GM12891 (cell line): ENCODE data around the gene DPP8.

Source experiments
- DNase-seq: peaks from one replicate; pipeline ENCODE4 v3.0.0; 2011; ENCODE audit warnings: low spot score; ENCODE audit not compliant: insufficient read length
- FAIRE-seq: peaks from 2 replicates; lab custom pipeline; 2011; peaks lifted over from hg19 to GRCh38; lab: Jason Lieb, UNC
- PAX5 ChIP-seq: IDR thresholded peaks from 2 replicates; pipeline ENCODE4 v1.6.1; 2011; ENCODE audit warnings: low read length, moderate library complexity, mild to moderate bottlenecking; ENCODE audit not compliant: insufficient read depth, severe bottlenecking
- POLR2A ChIP-seq: IDR thresholded peaks from 2 replicates; pipeline ENCODE4 v1.6.1; 2011; ENCODE audit warnings: low read depth, low read length, control low read depth
- POLR2AphosphoS5 ChIP-seq: IDR thresholded peaks from 2 replicates; pipeline ENCODE4 v1.6.1; 2011; ENCODE audit warnings: low read depth, low read length, control low read depth
- POU2F2 ChIP-seq: IDR thresholded peaks from 2 replicates; pipeline ENCODE4 v1.6.1; 2011; ENCODE audit warnings: low read depth, mild to moderate bottlenecking, control low read depth, low read length, moderate library complexity
- SPI1 ChIP-seq: IDR thresholded peaks from 2 replicates; pipeline ENCODE4 v1.6.1; 2011; ENCODE audit warnings: low read depth, low read length, control low read depth
- TAF1 ChIP-seq: IDR thresholded peaks from 2 replicates; pipeline ENCODE4 v1.6.1; 2011; ENCODE audit warnings: low read depth, low read length, control low read depth

DPP8 gene

GRCh38 chr15:65547841-65548240 lies 30.4 kb upstream of the DPP8 start:
- DNase-seq (no peak), FAIRE-seq (no peak)
- TF ChIP-seq PAX5, result no peak
- no peak for TF ChIP-seq POLR2AphosphoS5
- no peak for TF ChIP-seq SPI1
- no peak for TF ChIP-seq TAF1
- TF ChIP-seq POLR2A, result no peak
- TF ChIP-seq POU2F2, result no peak

- TF ChIP-seq POLR2AphosphoS5, result no peak
- no peak for TF ChIP-seq POLR2A
- TF ChIP-seq TAF1, result no peak
- TF ChIP-seq SPI1, result no peak
- TF ChIP-seq POU2F2, result no peak
- no peak for TF ChIP-seq PAX5
- no peak for DNase-seq
- no peak for FAIRE-seq
These were observed 23.8 kb upstream of the DPP8 start for GRCh38 chr15:65541231-65541820.

GRCh38 chr15:65540314-65540713 lies 22.8 kb upstream of the DPP8 start:
- FAIRE-seq, result no peak
- DNase-seq, result no peak
- TF ChIP-seq POLR2A, result no peak
- TF ChIP-seq PAX5, result no peak
- no peak for TF ChIP-seq POLR2AphosphoS5
- TF ChIP-seq POU2F2, result no peak
- TF ChIP-seq SPI1, result no peak
- no peak for TF ChIP-seq TAF1

GRCh38 chr15:65535192-65535591 lies 17.7 kb upstream of the DPP8 start:
- TF ChIP-seq TAF1 (no peak), POU2F2 (no peak), SPI1 (no peak), PAX5 (no peak), POLR2AphosphoS5 (no peak), POLR2A (no peak)
- DNase-seq, result no peak
- no peak for FAIRE-seq

- no peak for FAIRE-seq
These were observed 15.7 kb upstream of the DPP8 start for GRCh38 chr15:65533057-65533756.

GRCh38 chr15:65532738-65533051 lies 15.2 kb upstream of the DPP8 start:
- DNase-seq (no peak), FAIRE-seq (no peak)
- no peak for TF ChIP-seq POLR2A
- no peak for TF ChIP-seq SPI1
- no peak for TF ChIP-seq POLR2AphosphoS5
- TF ChIP-seq TAF1, result no peak
- no peak for TF ChIP-seq POU2F2
- no peak for TF ChIP-seq PAX5

More at GRCh38 chr15:65533057-65533756, 15.7 kb upstream of the DPP8 start:
- DNase-seq, result no peak
- TF ChIP-seq POLR2A (no peak), SPI1 (no peak), TAF1 (no peak), POLR2AphosphoS5 (no peak), POU2F2 (no peak), PAX5 (no peak)

- DNase-seq (peak; percentile 95), FAIRE-seq (peak; percentile 96)
- peak; percentile 66 for TF ChIP-seq POLR2AphosphoS5
- TF ChIP-seq PAX5, result no peak
- TF ChIP-seq POU2F2, result no peak
- TF ChIP-seq POLR2A, result peak; percentile 58; the same call in 1 of the 2 replicates
- peak; percentile 16; the same call in 1 of the 2 replicates for TF ChIP-seq TAF1
These were observed 13.0 kb upstream of the DPP8 start, which contains the start of gene HACD3 for GRCh38 chr15:65530318-65531111. Gene HACD3, plus strand, starts transcription at chr15:65530463. Its CDS starts 169 bp downstream, at chr15:65530632.

GRCh38 chr15:65529762-65530317 lies 12.4 kb upstream of the DPP8 start:
- FAIRE-seq (no peak), DNase-seq (no peak)
- TF ChIP-seq SPI1, result peak; percentile 45
- TF ChIP-seq TAF1, result no peak

GRCh38 chr15:65528461-65529060 lies 11.1 kb upstream of the DPP8 start:
- no peak for TF ChIP-seq POU2F2
- no peak for TF ChIP-seq POLR2AphosphoS5
- TF ChIP-seq SPI1, result no peak
- TF ChIP-seq PAX5, result no peak
- no peak for TF ChIP-seq POLR2A
- TF ChIP-seq TAF1, result no peak
- FAIRE-seq (no peak), DNase-seq (no peak)
